B cell (primary cell): Measurements from ENCODE around the gene SH2B2. TPM values are rescaled to one million over a fixed set of nuclear protein-coding genes. Genes with fewer than 3 reads are reported as not detected.

ENCODE experiments used
- ATAC-seq: fragments of 200-7000 bp; cut with Tn5 transposase; one replicate; pipeline ENCODE4 v1.10.0; 2021; ENCODE audit warnings: low read depth, mild to moderate bottlenecking, moderate number of reproducible peaks, moderate library complexity
- CTCF ChIA-PET: fragments of 350-600 bp; sonication (Branson Sonifier 250); formaldehyde crosslinking; loops from one replicate; lab custom pipeline; 2021; ENCODE audit warnings: antibody characterized with exemption, inconsistent platforms; lab: Charles Lee
- POLR2A ChIA-PET: fragments of 350-600 bp; sonication (Branson Sonifier 250); formaldehyde crosslinking; loops from one replicate; lab custom pipeline; 2021; ENCODE audit warnings: antibody characterized with exemption; lab: Charles Lee
- DNase-seq: peaks from one replicate; pipeline ENCODE4 v3.0.0; 2013
- H2AFZ ChIP-seq: 2 replicates; pipeline ENCODE4 v1.6.1; 2012; ENCODE audit warnings: mild to moderate bottlenecking, low read depth, low read length; ENCODE audit not compliant: insufficient read depth, poor library complexity, severe bottlenecking
- H3K27ac ChIP-seq, 2 donors: 1 replicate in 1 of 2; 2 replicates in 1 of 2; pipeline ENCODE4 v1.5.1; 2012 to 2013; ENCODE audit warnings: low read length in 2 of 2, mild to moderate bottlenecking in 2 of 2, moderate library complexity in 1 of 2
- H3K27me3 ChIP-seq, 4 experiments: fragments of 200-600 bp in 1 of 4; sonication (generic) in 1 of 4; replicated peaks in 1 of 4; 1 replicate in 2 of 4; 2 replicates in 2 of 4; pipeline versions ENCODE4 v1.6.1 to v1.7.0; 2013 to 2016; ENCODE audit warnings: low read length in 3 of 4, mild to moderate bottlenecking in 2 of 4, mixed read lengths in 1 of 4, moderate library complexity in 1 of 4; ENCODE audit not compliant: insufficient read depth in 4 of 4, control insufficient read depth in 3 of 4; ENCODE audit errors: control extremely low read depth in 1 of 4
- H3K36me3 ChIP-seq, 2 experiments: replicated peaks in 1 of 2; 1 replicate in 1 of 2; 2 replicates in 1 of 2; pipeline versions ENCODE4 v1.6.1 to v1.7.1; 2013; ENCODE audit warnings: low read length in 1 of 2; ENCODE audit not compliant: insufficient read depth in 2 of 2, control insufficient read depth in 1 of 2; ENCODE audit errors: control extremely low read depth in 1 of 2, extremely low read depth in 1 of 2
- H3K4me1 ChIP-seq, 2 donors: fragments of 200-600 bp in 1 of 2; sonication (generic) in 1 of 2; 1 replicate in 1 of 2; 2 replicates in 1 of 2; pipeline versions ENCODE4 v1.5.1 to v1.6.1; 2013 to 2017; ENCODE audit warnings: low read length in 2 of 2; ENCODE audit not compliant: control insufficient read depth in 2 of 2, insufficient read depth in 2 of 2
- H3K4me2 ChIP-seq: replicated peaks from 2 replicates; pipeline ENCODE3; 2012; ENCODE audit warnings: mild to moderate bottlenecking, low read depth, low read length; ENCODE audit not compliant: poor library complexity, severe bottlenecking
- H3K4me3 ChIP-seq, 5 experiments: fragments of 200-600 bp in 1 of 5; sonication (generic) in 1 of 5; 1 replicate in 3 of 5; 2 replicates in 2 of 5; pipeline versions ENCODE4 v1.5.1 to v1.7.0; 2011 to 2016; ENCODE audit warnings: low read length in 4 of 5, mild to moderate bottlenecking in 4 of 5, low read depth in 2 of 5, control low read depth in 1 of 5, moderate library complexity in 1 of 5; ENCODE audit not compliant: insufficient read depth in 1 of 5; ENCODE audit errors: control extremely low read depth in 1 of 5, extremely low read depth in 1 of 5
- H3K79me2 ChIP-seq: fragments of 200-600 bp; sonication (generic); one replicate; pipeline ENCODE4 v1.6.0; 2016; ENCODE audit warnings: low read length; ENCODE audit not compliant: control insufficient read depth, insufficient read depth
- H3K9ac ChIP-seq: fragments of 200-600 bp; sonication (generic); 2 replicates; pipeline ENCODE4 v1.6.1; 2017; ENCODE audit warnings: mild to moderate bottlenecking, low read length, moderate library complexity
- H3K9me3 ChIP-seq, 3 donors: one replicate each; pipeline versions ENCODE4 v1.6.1 to v1.7.1; 2013; ENCODE audit warnings: low read length in 2 of 3; ENCODE audit not compliant: control insufficient read depth in 2 of 3, insufficient read depth in 1 of 3; ENCODE audit errors: control extremely low read depth in 1 of 3
- H4K20me1 ChIP-seq: 2 replicates; pipeline ENCODE4 v1.6.0; 2012; ENCODE audit warnings: mild to moderate bottlenecking, low read length; ENCODE audit not compliant: insufficient read depth, control insufficient read depth, poor library complexity, severe bottlenecking
- H3K27ac Mint-ChIP-seq: one replicate; pipeline ENCODE4 v1.8.0; 2021; ENCODE audit warnings: mixed read lengths
- H3K27me3 Mint-ChIP-seq: one replicate; pipeline ENCODE4 v1.8.0; 2021; ENCODE audit warnings: mixed read lengths
- H3K4me1 Mint-ChIP-seq: one replicate; pipeline ENCODE4 v1.8.0; 2021; ENCODE audit warnings: mixed read lengths
- H3K4me3 Mint-ChIP-seq: one replicate; pipeline ENCODE4 v1.8.0; 2021; ENCODE audit warnings: mixed read lengths
- H3K9me3 Mint-ChIP-seq: one replicate; pipeline ENCODE4 v1.8.0; 2022; ENCODE audit warnings: mixed read lengths; ENCODE audit not compliant: insufficient read depth
- CTCF ChIP-seq: fragments of 200-600 bp; IDR thresholded peaks from one replicate; pipeline ENCODE4 v1.8.0; 2022; ENCODE audit warnings: antibody characterized with exemption, mild to moderate bottlenecking
- EZH2 ChIP-seq: IDR thresholded peaks from 2 replicates; pipeline ENCODE4 v1.6.1; 2012; ENCODE audit warnings: borderline replicate concordance, low read depth, mild to moderate bottlenecking, moderate library complexity, low read length; ENCODE audit not compliant: insufficient read depth, poor library complexity, severe bottlenecking
- WGBS: methylation state at CpG from one replicate; pipeline ENCODE4 v1.1.5; 2013; ENCODE audit warnings: missing lambda C conversion rate; ENCODE audit not compliant: insufficient coverage; 5-methylcytosine and 5-hydroxymethylcytosine counted together
- intact Hi-C: fragments of 100-400 bp; cut with micrococcal nuclease; formaldehyde crosslinking; loops from one replicate; pipeline ENCODE4 v1.10.0; 2022
- polyA plus RNA-seq: library from polyadenylated mRNA; depleted of rRNA; stranded (reverse); fragments of >200 nt; gene quantifications from 2 replicates; pipeline ENCODE4 v1.2.3, GENCODE V29; 2012
- total RNA-seq, 2 donors: library from RNA; stranded (reverse); fragments of 120-200 nt in 1 of 2; gene quantifications; 1 replicate in 1 of 2; 2 replicates in 1 of 2; pipeline versions ENCODE4 v1.2.3 to v1.2.4, GENCODE V29; 2013 to 2022

The SH2B2 gene
- total and polyA plus RNA-seq, 2 donors (not counting 1 experiment from before 2014, with no cell fraction given), result 41.2 to 95.4 TPM

GRCh38 chr7:102258749-102259107, 27.9 kb upstream of the SH2B2 start:
- H2AFZ ChIP-seq, result no peak overlapping the region
- CTCF ChIA-PET, result interaction anchor here (0.8 kb wide), 1 partner anchor 14 kb away, joined by 3 read pairs; no protein-coding TSS in a partner anchor
- H3K9ac ChIP-seq, result no peak overlapping the region

DNA sequence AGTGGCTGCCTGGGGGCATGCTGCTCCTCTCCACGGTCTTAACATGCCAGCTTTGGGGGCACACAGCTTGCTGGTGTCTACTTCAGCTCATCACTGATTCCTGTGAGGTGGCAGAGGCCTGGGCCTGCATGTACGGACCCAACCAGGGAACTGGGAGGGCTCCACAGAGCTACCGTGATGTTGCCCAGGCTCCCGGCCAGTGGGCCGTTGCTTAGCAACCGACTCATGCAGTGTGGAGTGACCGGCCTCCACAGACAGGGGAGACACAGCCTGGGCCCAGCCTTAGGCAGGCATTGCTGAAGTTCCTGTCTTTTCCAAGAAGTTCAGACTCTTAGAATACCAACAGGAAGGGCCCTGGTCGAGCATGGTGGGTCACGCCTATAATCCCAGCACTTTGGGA, 25.8 kb upstream of the SH2B2 start:
- POLR2A ChIA-PET, result no interaction called here
- Mint-ChIP-seq H3K4me3 (no peak overlapping the region), H3K9me3 (no peaks in the 10 kb centered on the region), H3K4me1 (no peaks in the 10 kb centered on the region), H3K27ac (no peak overlapping the region), H3K27me3 (no peaks in the 10 kb centered on the region)
- DNase-seq, result no peak
- intact Hi-C loops, result no loop called here
- Histone ChIP-seq H3K9ac (no peak overlapping the region), H2AFZ (no peak overlapping the region), H3K27ac (no peak overlapping the region), H3K9me3 (no peaks in the 10 kb centered on the region), H4K20me1 (no peaks in the 10 kb centered on the region), H3K79me2 (no peaks in the 10 kb centered on the region), H3K4me3 (no peak overlapping the region), H3K4me2 (no peak overlapping the region), H3K36me3 (no peaks in the 10 kb centered on the region), H3K27me3 (no peaks in the 10 kb centered on the region), H3K4me1 (no peaks in the 10 kb centered on the region)
- CTCF ChIA-PET, result interaction anchor here (0.7 kb wide), 1 partner anchor 12 kb away, joined by 3 read pairs; no protein-coding TSS in a partner anchor
- TF ChIP-seq EZH2, result no peak
- no peak for TF ChIP-seq CTCF
- 97% methylated on average over 7 of the region's 9 CpGs for WGBS
- ATAC-seq, result no peak

More at GRCh38 chr7:102258749-102259107, 27.9 kb upstream of the SH2B2 start:
- no peak for ATAC-seq
- Mint-ChIP-seq H3K4me1 (no peaks in the 10 kb centered on the region), H3K27ac (no peak overlapping the region), H3K9me3 (no peaks in the 10 kb centered on the region), H3K4me3 (no peak overlapping the region), H3K27me3 (no peaks in the 10 kb centered on the region)
- peaks cover 0 to 2% of the 10 kb centered on the region in 2 experiments for H3K36me3 ChIP-seq
- H3K27ac ChIP-seq, result no peak overlapping the region
- POLR2A ChIA-PET, result no interaction called here
- TF ChIP-seq EZH2 (no peak), CTCF (no peak)
- H3K4me3 ChIP-seq, result no peak overlapping the region
- H3K9me3 ChIP-seq, result no peaks in the 10 kb centered on the region
- intact Hi-C loops, result no loop called here
- no peaks in the 10 kb centered on the region for H3K79me2 ChIP-seq
- no peaks in the 10 kb centered on the region for H4K20me1 ChIP-seq
- H3K27me3 ChIP-seq, result no peaks in the 10 kb centered on the region
- H3K4me1 ChIP-seq, result no peaks in the 10 kb centered on the region
- no peak overlapping the region for H3K4me2 ChIP-seq
- no peak for DNase-seq
- 87% methylated on average over 10 of the region's 12 CpGs for WGBS
